Stimulated activated naive CD8-positive, alpha-beta T cell treated with anti-CD3 and anti-CD28 coated beads, Interleukin-15, Interleukin-2, amounts not matched to agents 100 ng/mL and 50 ng/mL, for 24 hours (primary cell): ENCODE data around the gene LUZP1.

Experiments used
- H3K27ac Mint-ChIP-seq: one replicate; pipeline ENCODE4 v1.8.0; 2021; ENCODE audit warnings: mild to moderate bottlenecking, mixed read lengths
- H3K27me3 Mint-ChIP-seq: one replicate; pipeline ENCODE4 v1.8.0; 2021; ENCODE audit warnings: mixed read lengths
- H3K36me3 Mint-ChIP-seq: one replicate; pipeline ENCODE4 v1.8.0; 2021; ENCODE audit warnings: low read depth, mixed read lengths
- H3K4me1 Mint-ChIP-seq: one replicate; pipeline ENCODE4 v1.8.0; 2021; ENCODE audit warnings: low read depth, mixed read lengths
- H3K4me3 Mint-ChIP-seq: one replicate; pipeline ENCODE4 v1.8.0; 2021; ENCODE audit warnings: mild to moderate bottlenecking, mixed read lengths
- H3K9me3 Mint-ChIP-seq: one replicate; pipeline ENCODE4 v1.8.0; 2021; ENCODE audit warnings: mixed read lengths

Gene LUZP1

DNA sequence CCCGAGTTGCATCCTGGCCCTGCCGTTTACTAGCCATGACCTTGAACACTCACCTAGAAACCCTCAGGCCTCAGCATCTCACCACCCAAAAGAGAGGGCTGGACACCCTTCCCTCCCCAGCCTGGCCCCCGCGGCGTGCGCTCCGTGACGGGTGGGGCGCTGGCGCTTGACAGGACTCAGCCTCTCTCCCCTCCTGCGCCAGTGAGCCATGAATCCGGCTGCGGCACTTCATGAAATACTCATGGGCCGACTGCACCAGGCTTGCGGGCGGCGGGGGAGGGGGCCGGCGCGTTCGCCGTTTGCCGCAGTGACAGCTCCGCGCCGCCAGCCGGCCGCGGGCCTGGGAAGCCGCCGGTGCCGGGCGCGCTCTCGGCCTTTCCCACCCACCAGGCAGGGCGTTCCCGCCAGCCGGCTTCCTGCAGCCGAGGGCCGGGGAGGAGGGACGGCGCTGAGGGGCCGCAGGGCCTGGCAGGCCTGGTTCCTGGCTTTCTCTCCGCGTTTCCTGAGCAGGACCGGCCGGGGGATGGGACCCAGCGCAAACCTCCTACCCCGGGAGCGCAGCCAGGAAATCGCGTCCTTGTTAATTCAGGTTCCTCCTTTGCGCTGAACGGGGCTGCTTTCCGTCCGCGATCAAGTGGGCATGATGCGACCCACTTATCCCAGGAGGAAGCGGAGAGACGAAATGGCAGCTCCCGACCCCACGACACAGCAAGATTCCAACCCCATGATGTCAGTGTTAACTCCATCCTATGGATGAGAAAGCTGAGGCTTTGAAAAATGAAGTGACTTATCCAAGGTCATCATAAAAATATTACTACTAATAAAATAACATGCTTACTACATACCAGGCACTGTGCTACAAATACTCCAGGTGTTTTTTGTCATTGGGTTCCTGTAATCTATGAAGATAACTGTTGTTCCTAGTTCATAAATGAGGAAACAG lies 9.1 kb upstream of the LUZP1 start:
- H3K27ac Mint-ChIP-seq: peak overlapping the region; percentile 8
- H3K27me3 Mint-ChIP-seq: peaks cover 28% of the 10 kb centered on the region
- H3K4me1 Mint-ChIP-seq: peaks cover 18% of the 10 kb centered on the region
- peak overlapping the region; percentile 66 for H3K4me3 Mint-ChIP-seq
- H3K9me3 Mint-ChIP-seq: no peaks in the 10 kb centered on the region
- no peaks in the 10 kb centered on the region for H3K36me3 Mint-ChIP-seq

DNA sequence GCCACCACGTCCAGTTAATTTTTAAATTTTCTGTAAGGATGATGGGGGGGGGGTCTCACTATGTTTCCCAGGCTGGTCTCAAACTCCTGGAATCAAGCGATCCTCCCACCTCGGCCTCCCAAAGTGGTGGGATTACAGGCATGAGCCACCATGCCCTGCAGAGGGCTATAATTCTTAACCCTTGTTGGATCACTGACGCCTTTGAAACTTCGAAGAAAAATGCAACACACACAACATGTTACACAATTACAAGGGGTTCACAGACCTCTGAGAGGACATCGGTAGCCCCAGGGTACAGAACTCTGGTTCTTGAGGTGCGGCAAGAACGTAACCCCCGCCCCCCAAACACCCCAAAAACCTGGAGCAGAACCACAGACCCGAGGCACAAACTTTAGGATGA lies 8.4 kb upstream of the LUZP1 start:
- Mint-ChIP-seq H3K4me3 (peak overlapping the region; percentile 66), H3K4me1 (peaks cover 18% of the 10 kb centered on the region), H3K9me3 (no peaks in the 10 kb centered on the region), H3K27ac (peak overlapping the region; percentile 8), H3K36me3 (no peaks in the 10 kb centered on the region), H3K27me3 (peaks cover 28% of the 10 kb centered on the region)

DNA sequence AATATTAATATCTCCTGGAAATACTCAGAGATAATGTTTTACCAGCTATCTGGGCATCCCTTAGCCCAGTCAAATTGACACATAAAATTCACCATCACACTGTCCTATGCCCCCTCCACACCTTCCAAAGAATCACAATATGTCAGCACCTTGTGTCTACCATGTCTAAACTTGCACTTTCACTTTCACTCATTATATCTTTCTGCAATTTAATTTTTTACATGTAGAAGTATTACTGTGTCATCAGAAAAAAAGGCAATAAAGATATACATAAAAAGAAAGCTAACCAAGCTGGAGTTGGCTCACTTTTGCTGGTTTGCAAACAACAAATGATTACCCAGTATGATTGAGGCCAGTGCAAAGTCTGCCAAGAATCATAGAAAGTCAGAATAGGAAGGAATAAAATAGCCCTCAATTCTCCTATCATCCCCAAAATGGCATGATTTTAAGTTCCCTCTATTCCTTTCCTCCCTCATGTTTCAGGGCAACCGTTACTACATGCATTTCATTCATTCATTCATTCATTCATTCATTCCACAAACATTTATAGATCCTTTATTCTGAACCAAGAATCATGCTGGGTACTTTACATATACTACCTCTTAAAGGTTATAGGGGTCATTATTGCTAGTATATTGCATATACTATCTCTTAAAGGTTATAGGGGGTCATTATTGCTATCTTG lies 5.9 kb upstream of the LUZP1 start:
- Mint-ChIP-seq H3K4me3 (no peak overlapping the region), H3K36me3 (no peaks in the 10 kb centered on the region), H3K27ac (no peak overlapping the region), H3K4me1 (peaks cover 24% of the 10 kb centered on the region), H3K27me3 (peaks cover 27% of the 10 kb centered on the region), H3K9me3 (no peaks in the 10 kb centered on the region)

DNA sequence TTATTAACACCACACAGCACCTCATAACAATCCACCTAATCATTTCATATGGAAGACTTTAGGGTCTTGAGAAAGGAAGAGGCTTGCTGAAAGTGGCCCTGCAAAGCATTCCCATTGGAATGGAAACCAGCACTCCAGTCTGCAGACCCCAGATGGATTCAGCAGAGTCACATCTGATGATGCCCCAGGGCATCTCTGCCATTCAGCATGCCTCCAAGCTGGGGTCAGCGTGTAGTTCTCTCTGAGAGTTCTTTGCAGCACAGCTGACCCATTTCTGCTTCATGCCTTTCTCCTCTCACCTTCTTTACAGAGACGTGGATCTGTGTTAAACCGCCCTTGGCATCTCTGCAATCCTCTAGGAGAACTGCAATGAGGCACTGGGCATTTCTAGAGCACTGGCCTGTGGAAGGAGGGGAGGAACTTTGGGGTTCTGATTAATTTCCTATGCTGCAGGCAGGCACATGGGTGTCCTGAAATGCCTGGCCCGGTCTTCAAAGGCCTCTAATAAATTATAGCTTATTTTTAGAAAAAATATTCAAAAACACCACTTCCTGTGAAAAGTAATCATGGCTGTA lies 2.6 kb upstream of the LUZP1 start:
- Mint-ChIP-seq H3K27ac (no peak overlapping the region), H3K4me1 (peaks cover 26% of the 10 kb centered on the region), H3K9me3 (no peaks in the 10 kb centered on the region), H3K27me3 (peaks cover 3% of the 10 kb centered on the region), H3K4me3 (no peak overlapping the region), H3K36me3 (no peaks in the 10 kb centered on the region)

- Mint-ChIP-seq H3K4me3 (peak overlapping the region; percentile 97), H3K36me3 (no peaks in the 10 kb centered on the region), H3K4me1 (peaks cover 35% of the 10 kb centered on the region), H3K9me3 (no peaks in the 10 kb centered on the region), H3K27ac (peak overlapping the region; percentile 22), H3K27me3 (no peaks in the 10 kb centered on the region)
Measured at GRCh38 chr1:23169727-23170335, 1.2 kb upstream of the LUZP1 start.

DNA sequence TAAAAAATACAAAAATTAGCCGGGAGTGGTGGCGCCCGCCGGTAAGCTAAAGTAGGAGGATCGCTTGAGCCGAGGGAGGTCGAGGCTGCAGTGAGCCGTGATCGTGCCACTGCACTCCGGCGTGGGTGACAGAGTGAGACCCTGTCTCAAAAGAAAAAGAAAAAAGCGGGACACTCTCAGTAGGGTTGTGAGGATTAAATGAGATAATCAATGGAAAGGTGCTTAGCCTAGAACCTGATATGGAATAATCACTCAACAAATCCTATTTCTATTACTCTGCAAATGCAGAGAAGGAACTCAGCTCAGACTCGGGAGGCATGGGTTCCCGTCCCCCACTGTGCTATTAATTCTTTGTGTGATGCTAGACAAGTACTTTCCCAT lies 529 bp upstream of the LUZP1 start:
- Mint-ChIP-seq H3K36me3 (no peaks in the 10 kb centered on the region), H3K9me3 (no peaks in the 10 kb centered on the region), H3K4me3 (peak overlapping the region; percentile 97), H3K4me1 (peaks cover 32% of the 10 kb centered on the region), H3K27ac (no peak overlapping the region), H3K27me3 (no peaks in the 10 kb centered on the region)

GRCh38 chr1:23168079-23168444 lies 594 bp downstream of the LUZP1 start:
- Mint-ChIP-seq H3K27me3 (no peaks in the 10 kb centered on the region), H3K4me3 (peak overlapping the region; percentile 97), H3K27ac (peak overlapping the region; percentile 93), H3K36me3 (no peaks in the 10 kb centered on the region), H3K9me3 (no peaks in the 10 kb centered on the region), H3K4me1 (peaks cover 31% of the 10 kb centered on the region)

DNA sequence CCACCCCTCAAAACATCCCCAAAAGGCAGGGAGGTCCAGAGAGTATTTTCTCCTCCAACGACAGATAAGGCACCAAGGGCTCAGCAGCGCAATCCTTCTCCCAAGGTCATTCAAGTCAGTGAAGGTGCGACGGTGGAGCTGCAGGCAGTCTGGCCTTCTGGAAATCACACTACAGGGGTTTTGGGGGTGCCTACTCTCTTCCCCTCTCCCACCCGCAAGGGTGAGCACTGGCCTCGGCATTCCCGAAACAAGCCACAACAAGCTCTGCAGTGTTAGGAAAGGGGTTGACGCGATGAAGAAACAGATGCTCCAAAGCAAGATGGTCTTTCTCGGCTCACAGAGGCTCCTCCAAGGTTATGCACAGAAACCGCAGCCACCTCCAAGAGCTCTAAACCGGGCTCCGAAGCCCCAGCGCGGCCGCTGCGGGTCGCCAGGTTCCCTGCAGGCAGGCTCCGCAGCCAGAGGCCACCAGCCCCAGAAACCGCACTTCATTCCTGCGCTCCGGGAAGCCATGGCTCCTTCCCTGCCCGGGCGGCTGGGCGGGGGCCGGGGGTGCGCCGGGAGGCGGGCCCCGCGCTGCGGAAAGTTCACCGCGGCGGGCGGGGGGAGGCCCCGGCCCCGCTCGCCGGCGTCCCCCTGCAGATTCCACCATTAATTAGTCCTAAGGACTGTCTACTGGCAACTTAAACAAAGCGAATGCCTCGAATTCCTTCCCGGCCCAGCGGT lies 1.1 kb downstream of the LUZP1 start:
- H3K27me3 Mint-ChIP-seq: no peaks in the 10 kb centered on the region
- H3K9me3 Mint-ChIP-seq: no peaks in the 10 kb centered on the region
- no peaks in the 10 kb centered on the region for H3K36me3 Mint-ChIP-seq
- H3K27ac Mint-ChIP-seq: peak overlapping the region; percentile 36
- peak overlapping the region; percentile 97 for H3K4me3 Mint-ChIP-seq
- peaks cover 31% of the 10 kb centered on the region for H3K4me1 Mint-ChIP-seq

DNA sequence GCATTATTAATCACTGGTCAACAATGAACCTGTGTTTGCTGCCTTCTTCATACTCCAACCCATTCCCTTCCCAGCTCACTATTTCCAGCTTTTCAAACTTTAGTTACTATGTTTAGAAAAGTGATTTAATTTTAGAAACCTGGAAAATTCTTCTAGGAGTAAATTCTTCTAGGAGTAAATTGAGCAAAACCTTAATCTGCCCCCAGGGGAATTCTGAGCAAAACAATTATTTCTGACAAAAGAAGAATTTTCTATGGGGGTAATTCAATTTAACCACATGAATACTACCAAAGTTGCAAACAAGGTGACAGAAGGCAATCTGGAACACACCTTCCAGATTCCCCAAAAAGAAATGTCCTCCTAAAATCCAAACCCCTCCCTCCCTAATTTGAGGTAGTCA lies 1.8 kb downstream of the LUZP1 start:
- Mint-ChIP-seq H3K27ac (no peak overlapping the region), H3K9me3 (no peaks in the 10 kb centered on the region), H3K36me3 (no peaks in the 10 kb centered on the region), H3K27me3 (no peaks in the 10 kb centered on the region), H3K4me1 (peaks cover 31% of the 10 kb centered on the region), H3K4me3 (peak overlapping the region; percentile 97)

GRCh38 chr1:23163395-23163794 lies 5.3 kb downstream of the LUZP1 start:
- Mint-ChIP-seq H3K9me3 (no peaks in the 10 kb centered on the region), H3K27me3 (no peaks in the 10 kb centered on the region), H3K36me3 (no peaks in the 10 kb centered on the region), H3K4me1 (peaks cover 21% of the 10 kb centered on the region), H3K27ac (no peak overlapping the region), H3K4me3 (no peak overlapping the region)

GRCh38 chr1:23159963-23160877 lies 8.4 kb downstream of the LUZP1 start:
- no peaks in the 10 kb centered on the region for H3K27me3 Mint-ChIP-seq
- no peaks in the 10 kb centered on the region for H3K9me3 Mint-ChIP-seq
- peaks cover 4% of the 10 kb centered on the region for H3K36me3 Mint-ChIP-seq
- no peak overlapping the region for H3K27ac Mint-ChIP-seq
- peaks cover 3% of the 10 kb centered on the region for H3K4me1 Mint-ChIP-seq
- no peak overlapping the region for H3K4me3 Mint-ChIP-seq

DNA sequence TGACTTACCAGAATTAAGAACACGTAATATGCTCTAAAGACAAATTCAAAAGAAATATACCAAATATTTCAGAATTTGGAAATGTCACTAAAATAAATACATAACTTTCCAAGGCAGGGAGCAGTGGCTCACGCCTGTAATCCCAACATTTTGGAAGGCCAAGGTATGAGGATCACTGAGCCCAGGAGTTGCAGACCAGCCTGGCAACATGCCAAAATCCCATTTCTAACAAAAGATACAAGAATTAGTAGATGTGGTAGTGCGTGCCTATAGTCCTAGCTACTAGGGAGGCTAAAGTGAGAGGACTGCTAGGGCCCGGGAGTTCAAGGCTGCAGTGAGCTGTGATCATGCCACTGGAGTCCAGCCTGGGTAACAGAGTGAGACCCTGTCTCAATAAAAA lies 11.7 kb downstream of the LUZP1 start:
- Mint-ChIP-seq H3K27me3 (no peaks in the 10 kb centered on the region), H3K27ac (no peak overlapping the region), H3K9me3 (no peaks in the 10 kb centered on the region), H3K4me3 (no peak overlapping the region), H3K4me1 (no peaks in the 10 kb centered on the region), H3K36me3 (peaks cover 8% of the 10 kb centered on the region)

- Mint-ChIP-seq H3K36me3 (peaks cover 8% of the 10 kb centered on the region), H3K27me3 (no peaks in the 10 kb centered on the region), H3K9me3 (no peaks in the 10 kb centered on the region), H3K4me1 (peaks cover 12% of the 10 kb centered on the region), H3K4me3 (no peak overlapping the region), H3K27ac (no peak overlapping the region)
Measured at GRCh38 chr1:23152966-23153684, 15.5 kb downstream of the LUZP1 start.
